Measurements from ENCODE around the gene PPARA.
"Not testable (repeated sequence)": the region's sequence is repeated elsewhere in the genome, so short reads cannot be mapped to it uniquely, and the experiment has no call there.

PPARA gene

GRCh38 chr22:46250035-46250782, 99.9 kb downstream of the PPARA start, which contains the start of gene CDPF1:
Gene CDPF1 (minus strand): TSS chr22:46250293. CDS start chr22:46248284, 2,009 bp downstream.
- peak; percentile 87 for DNase-seq

- no peak for DNase-seq
Observed at GRCh38 chr22:46250783-46251125, 100.4 kb downstream of the PPARA start.

GRCh38 chr22:46251266-46251665, 100.9 kb downstream of the PPARA start:
- no peak for DNase-seq

- no peak for DNase-seq
Observed at GRCh38 chr22:46251816-46252380, 101.6 kb downstream of the PPARA start.

GRCh38 chr22:46256358-46256958, 106.1 kb downstream of the PPARA start:
- DNase-seq: no peak

GRCh38 chr22:46259374-46259773, 109.0 kb downstream of the PPARA start:
- no peak for DNase-seq

- no peak for DNase-seq
Observed at GRCh38 chr22:46260038-46260437, 109.7 kb downstream of the PPARA start.

- peak; percentile 46 for DNase-seq
Observed at GRCh38 chr22:46262449-46263215, 112.3 kb downstream of the PPARA start.

GRCh38 chr22:46263216-46263590, 112.9 kb downstream of the PPARA start, which contains the start of gene PKDREJ:
Gene PKDREJ (minus strand): TSS chr22:46263343. CDS start chr22:46263322, 21 bp downstream.
- no peak for DNase-seq

GRCh38 chr22:46264520-46264919, 114.2 kb downstream of the PPARA start:
- DNase-seq: not testable (repeated sequence)

GRCh38 chr22:46265627-46266026, 115.3 kb downstream of the PPARA start:
- DNase-seq: not testable (repeated sequence)

GRCh38 chr22:46267431-46268279, 117.3 kb downstream of the PPARA start, which contains the start of gene TTC38:
Gene TTC38 (plus strand): TSS chr22:46268008. CDS start chr22:46268040, 32 bp downstream.
- DNase-seq: no peak

GRCh38 chr22:46269564-46269963, 119.2 kb downstream of the PPARA start:
- no peak for DNase-seq

GRCh38 chr22:46272196-46272595, 121.9 kb downstream of the PPARA start:
- DNase-seq: no peak

GRCh38 chr22:46272762-46273431, 122.6 kb downstream of the PPARA start:
- DNase-seq: no peak

- DNase-seq: no peak
Observed at GRCh38 chr22:46273432-46274148, 123.3 kb downstream of the PPARA start.

- DNase-seq: no peak
Observed at GRCh38 chr22:46274381-46274780, 124.1 kb downstream of the PPARA start.

GRCh38 chr22:46275455-46276122, 125.3 kb downstream of the PPARA start:
- no peak for DNase-seq

GRCh38 chr22:46276563-46276962, 126.2 kb downstream of the PPARA start:
- DNase-seq: no peak
